Activated naive CD4-positive, alpha-beta T cell treated with anti-CD3 and anti-CD28 coated beads, Interleukin-2, amount 50 U/mL, for 16 hours (primary cell): ENCODE measurements around the gene WTAP.
"Not testable (repeated sequence)": the region's sequence is repeated elsewhere in the genome, so short reads cannot be mapped to it uniquely, and the experiment has no call there.

Experiments
- DNase-seq: peaks from one replicate; pipeline ENCODE4 v3.0.0-alpha.2; 2020

The WTAP gene

DNA sequence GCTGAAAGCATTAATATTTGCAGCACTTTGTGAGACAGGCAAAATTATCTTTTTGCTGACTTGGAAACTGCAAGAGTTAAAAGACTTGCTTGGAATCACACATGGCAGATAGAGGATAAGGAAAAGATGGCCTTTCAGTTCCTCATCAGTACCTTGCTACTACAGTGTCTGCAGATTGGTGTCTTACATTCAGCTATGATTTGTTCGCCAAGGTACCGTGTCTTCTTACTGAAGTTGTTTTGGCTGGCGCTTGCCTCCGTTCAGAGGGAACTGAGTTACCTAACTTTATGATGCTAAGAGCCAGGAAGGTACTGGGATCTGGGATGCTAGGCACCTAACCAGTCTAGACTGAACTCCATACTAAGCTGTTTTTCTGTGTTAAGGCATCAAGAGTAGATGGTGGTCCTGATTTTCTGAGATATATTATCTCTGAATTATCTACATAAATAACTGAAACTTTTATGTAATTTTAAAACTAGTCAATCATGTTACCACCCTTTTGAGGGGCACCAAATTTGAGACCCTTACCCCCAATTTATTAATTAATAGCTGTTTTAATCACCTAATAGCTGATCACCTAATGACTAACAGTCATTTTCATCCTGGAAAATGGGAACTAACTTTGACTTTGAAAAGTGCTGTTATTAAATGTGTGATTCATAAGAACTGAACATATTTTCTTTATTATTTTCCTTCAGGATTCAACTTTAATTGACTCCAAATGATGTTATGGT lies 2.5 kb downstream of the WTAP start:
- no peak for DNase-seq

DNA sequence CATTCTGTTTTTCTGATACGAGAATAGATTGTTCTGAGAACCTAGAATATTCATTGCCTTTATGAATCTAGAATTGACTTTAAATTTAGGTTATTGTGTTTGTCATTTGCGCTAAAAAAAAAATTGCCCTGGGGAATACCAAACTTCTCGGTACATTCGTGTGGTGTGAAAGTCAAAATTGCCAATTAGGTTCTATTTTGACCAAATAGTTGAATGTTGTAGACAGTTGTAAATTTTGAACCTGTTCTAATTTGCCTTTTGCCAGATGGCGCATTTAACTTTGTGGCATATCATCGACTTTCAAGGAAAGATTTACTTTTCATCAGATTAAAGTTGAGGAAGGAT lies 3.0 kb downstream of the WTAP start:
- no peak for DNase-seq

DNA sequence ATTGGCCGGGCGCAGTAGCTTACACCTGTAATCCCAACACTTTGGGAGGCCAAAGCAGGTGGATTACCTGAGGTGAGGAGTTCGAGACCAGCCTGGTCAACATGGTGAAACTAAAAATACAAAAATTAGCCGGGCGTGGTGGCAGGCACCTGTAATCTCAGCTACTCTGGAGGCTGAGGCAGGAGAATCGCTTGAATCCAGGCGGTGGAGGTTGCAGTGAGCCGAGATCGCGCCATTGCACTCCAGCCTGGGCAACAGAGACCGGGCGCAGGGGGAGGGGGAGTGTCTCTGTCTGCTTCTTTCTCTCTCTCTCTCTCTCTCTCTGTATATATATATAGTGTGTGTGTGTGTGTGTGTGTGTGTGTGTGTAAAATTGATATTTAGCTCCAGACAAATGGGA lies 5.2 kb downstream of the WTAP start:
- not testable (repeated sequence) for DNase-seq

DNA sequence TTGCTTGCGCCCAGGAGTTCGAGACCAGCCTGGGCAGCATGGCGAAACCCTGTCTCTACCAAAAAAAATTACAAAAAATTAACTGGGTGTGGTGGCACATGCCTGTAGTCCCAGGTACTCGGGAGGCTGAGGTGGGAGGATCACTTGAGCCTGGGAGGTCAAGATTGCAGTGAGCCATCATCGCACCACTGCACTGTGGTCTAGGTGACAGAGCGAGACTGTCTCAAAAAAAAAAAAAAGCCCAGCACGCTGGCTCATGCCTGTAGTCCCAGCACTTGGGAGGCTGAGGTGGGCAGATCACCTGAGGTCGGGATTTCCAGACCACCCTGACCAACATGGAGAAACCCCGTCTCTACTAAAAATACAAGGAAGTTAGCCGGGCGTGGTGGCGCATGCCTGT lies 6.1 kb downstream of the WTAP start:
- not testable (repeated sequence) for DNase-seq

DNA sequence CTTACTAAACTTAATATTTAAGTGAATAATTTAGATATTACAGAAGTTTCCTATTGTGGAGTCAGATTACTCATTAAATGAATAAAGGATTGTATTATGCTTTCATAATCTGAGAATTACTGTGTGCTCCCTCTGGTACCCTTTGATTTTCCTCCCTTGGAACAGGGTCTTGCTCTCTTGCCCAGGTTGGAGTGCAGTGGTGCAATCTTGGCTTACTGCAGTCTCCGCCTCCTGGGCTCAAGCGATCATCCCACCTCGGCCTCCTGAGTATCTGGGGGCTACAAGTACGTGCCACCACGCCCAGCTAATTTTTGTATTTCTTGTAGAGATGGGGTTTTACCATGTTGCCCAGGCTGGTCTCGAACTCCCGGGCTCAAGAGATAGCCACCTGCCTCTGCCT lies 9.6 kb downstream of the WTAP start:
- DNase-seq = no peak

DNA sequence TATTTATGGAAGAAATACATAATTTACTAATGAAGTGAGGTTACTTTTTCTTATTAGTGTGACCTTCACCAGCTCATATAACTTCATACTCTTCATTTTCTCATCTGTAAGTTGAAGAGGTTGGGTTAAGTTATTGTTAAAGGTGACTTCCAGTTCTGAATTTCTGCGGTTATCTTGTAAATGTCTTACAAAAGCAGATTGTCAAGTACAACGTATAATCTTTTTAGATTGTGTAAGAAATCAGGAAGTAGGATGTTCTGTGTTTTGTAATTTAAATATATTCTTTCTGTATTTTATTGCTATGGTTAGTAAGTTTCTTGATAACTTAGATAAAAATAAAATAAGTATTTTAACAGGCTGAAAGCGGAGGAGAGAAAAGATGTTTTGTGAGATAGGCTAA lies 12.0 kb downstream of the WTAP start:
- DNase-seq = no peak

DNA sequence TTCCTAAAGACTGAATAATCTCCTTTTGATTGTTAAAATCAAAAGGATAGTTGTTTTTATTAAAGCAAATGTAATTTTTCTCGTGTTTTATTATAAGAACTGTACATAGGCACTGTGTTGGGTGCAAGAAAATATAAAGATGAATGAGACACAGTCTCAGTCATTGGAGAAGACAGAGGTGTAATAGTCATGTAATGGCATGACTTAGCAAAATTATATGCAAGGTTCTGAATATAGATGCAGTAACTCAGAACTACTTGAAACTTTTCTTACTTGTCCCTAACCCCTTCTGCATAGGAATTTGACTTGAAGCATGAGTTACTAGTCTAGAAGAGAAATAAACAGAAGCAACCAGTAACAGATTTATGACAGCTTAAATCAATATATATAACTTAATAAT lies 14.9 kb downstream of the WTAP start:
- no peak for DNase-seq

DNA sequence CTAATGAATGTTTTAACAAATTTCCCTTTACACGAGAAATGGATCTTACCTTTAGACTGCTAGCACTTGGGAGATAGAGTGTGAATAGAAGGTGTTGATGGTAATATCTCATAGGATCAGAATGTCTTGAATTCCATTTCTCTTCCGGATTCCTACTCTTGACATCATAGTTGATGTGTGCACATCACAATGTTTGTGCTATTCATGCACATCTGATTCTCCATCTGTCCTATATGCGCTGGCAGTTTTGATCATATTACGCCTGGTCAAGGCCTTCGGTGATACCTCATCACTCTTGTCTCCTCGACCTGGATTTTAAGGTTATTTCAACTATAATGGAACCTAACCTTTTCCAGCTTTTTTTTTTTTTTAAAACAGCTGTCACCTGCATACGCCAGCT lies 17.8 kb downstream of the WTAP start:
- DNase-seq = no peak

DNA sequence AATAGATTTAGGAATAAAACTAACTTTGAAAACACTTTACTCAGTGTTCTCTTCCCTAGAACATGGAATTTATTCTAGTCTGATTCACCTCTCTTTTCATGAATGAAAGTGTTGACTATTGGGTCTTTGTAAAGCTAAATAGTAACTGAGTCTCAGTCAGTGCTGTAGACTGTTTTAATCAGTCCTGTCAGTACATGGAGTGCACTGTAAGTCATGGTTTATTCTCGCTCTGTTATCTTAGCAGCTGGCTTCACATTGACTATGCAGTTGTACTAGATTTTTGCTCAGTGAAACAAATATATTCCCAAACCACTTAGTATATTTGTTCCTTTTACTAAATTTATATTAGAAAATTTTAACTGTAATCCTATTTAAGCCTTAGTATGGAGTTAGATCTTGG lies 19.5 kb downstream of the WTAP start:
- no peak for DNase-seq

DNA sequence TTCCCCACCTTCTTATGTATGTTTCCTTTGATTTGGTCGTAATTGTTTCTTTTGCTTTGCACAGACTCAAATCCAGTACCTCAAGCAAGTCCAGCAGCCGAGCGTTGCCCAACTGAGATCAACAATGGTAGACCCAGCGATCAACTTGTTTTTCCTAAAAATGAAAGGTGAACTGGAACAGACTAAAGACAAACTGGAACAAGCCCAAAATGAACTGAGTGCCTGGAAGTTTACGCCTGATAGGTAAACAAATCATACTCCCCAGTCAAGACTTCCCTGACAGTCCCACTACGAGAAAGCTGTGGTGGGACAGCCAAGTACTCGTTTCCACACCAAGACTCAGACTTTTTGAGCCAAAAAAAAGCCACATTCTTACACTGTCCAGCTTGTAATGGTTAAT lies 20.8 kb downstream of the WTAP start:
- DNase-seq = not testable (repeated sequence)

DNA sequence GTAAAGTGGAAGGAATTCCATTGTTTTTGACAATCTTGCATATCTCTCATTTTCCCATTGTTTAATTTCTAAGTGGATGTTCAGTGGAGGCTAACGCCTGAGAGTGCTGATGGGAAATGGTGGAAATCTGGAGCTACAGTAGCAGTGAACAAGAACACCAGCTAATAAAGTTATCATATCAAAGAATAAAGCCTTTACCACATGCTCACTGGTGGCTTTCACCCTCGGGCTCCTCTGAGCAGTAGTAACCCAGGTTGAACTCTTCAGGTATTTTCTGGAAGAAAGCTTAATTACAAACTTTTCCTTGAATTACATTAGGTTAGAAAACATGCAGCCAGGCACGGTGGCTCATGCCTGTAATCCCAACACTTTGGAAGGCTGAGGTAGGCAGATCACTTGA lies 24.1 kb downstream of the WTAP start:
- no peak for DNase-seq

DNA sequence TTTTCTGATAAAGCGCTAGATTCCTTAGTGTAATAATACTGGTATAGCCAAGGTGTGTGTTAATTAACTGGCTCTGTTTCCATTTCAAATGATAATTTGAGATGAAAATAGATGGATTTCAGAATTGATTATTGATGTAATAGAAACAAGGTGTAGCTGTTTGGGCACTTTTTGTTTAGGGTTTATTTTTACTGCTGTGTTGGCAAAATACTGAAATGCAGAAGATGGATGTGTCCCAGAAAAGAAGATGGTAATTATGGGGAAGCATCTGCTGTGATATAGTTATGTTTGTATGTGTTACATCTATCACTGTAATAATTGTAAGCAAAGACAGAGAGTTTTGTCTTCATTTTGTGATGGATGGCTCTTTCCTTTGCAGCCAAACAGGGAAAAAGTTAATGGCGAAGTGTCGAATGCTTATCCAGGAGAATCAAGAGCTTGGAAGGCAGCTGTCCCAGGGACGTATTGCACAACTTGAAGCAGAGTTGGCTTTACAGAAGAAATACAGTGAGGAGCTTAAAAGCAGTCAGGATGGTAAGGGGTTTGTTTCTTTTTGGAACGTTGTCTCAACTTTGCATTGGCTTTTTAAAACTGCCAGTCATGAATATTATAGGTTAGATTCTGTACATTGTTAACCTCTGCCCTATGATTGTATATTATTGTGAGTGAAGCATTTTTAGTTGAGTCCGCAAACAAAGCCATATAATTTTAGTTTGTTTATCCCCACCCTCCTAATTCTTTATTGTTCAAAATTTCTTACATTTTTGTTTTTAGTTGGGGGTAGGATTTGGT lies 26.0 kb downstream of the WTAP start:
- no peak for DNase-seq

DNA sequence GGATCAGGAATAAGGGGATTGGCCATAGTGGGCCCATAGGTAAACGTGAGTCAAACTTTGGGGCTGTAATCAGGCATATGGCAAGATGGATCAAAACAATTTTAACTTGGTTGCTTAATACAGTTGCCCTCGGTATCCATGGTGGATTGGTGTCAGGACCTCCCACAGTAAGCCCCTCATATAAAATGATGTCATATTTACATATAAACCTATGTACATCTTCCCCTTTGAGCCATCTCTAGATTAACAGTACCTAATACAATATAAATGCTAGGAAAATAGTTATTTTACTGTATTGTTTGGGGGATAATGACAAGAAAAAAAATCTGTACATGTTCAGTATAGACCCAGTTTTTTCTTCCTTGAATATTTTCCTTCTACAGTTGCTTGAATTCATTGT lies 27.1 kb downstream of the WTAP start:
- no peak for DNase-seq

DNA sequence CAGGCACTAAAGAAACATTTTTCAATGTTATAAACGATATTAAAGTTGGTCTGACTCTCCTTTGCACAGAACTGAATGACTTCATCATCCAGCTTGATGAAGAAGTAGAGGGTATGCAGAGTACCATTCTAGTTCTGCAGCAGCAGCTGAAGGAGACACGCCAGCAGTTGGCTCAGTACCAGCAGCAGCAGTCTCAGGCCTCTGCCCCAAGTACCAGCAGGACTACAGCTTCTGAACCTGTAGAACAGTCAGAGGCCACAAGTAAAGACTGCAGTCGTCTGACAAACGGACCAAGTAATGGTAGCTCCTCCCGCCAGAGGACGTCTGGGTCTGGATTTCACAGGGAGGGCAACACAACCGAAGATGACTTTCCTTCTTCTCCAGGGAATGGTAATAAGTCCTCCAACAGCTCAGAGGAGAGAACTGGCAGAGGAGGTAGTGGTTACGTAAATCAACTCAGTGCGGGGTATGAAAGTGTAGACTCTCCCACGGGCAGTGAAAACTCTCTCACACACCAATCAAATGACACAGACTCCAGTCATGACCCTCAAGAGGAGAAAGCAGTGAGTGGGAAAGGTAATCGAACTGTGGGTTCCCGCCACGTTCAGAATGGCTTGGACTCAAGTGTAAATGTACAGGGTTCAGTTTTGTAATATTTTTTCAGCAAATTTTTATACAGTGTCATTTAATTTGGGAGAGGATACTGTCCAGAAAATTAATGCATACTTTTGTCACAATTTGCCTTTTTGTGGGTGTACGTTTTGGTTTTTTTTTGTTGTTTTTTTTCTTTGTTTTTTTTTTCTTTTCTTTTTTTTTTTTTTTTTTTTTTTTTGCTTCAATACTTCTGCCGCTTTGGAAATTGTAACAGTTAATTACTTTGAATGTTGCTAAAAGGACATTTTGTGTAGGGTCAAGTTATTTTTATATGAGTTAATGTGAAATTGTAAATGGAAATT lies 27.9 kb downstream of the WTAP start:
- DNase-seq = no peak

DNA sequence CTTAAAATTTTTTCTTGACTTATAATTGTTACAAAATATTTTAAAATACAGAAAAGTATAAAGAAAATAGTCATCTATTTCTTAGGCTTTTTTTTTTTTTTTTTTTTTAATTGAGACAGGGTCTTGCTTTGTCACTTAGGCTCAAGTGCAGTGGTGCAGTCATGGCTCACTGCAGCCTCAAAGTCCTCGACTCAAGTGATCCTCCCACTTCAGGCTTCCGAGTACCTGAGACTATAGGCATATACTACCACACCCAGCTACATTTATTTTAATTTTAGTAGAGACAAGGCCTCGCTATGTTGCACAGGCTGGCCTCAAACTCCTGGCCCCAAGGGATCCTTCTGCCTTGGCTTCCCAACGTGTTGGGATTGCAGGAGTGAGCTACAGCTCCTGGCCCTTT lies 29.2 kb downstream of the WTAP start:
- no peak for DNase-seq

DNA sequence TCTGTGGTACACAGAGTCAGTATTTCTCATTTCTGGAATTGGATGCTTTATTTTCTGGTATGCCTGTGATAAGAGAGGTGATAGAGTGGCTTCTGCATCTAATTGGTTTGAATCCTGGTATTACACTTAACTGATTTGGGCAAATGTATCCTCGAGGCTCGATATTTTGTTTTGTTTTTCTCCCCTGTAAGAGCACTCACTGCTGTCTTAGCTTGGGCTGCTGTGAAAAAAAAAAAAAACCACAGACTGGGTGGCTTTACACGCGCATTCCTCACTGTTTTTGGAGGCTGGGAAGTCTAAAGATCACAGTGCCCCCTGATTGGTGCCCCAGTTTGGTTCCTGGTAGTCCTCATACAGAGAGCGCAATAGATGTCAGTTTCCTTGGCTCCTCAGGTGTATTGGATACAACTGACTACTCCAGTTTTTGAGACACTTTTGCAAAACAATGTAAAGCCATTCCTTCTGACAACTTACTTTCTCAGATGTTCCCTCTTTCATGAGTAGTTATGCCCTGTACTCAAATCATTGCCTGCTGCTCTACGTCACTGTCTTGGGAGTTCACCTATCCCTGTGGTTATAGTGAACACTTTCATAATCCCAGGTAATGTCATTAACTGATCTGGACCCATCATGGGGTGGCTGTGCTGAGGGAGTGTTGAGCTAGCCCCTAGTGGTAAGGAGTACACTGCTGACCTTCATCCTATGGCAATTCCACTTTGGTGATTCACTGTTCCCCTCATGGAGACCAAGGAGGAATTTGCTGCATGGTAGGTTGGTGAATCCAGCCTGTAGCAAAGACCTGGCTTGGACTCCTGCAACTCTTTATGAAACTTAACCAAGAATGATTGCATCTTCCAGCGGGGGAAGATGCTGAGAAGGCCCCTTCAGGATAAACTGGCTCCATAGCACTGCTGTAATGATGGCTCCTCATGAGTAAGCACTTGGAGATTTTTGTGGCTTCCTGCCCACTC lies 31.0 kb downstream of the WTAP start:
- no peak for DNase-seq

DNA sequence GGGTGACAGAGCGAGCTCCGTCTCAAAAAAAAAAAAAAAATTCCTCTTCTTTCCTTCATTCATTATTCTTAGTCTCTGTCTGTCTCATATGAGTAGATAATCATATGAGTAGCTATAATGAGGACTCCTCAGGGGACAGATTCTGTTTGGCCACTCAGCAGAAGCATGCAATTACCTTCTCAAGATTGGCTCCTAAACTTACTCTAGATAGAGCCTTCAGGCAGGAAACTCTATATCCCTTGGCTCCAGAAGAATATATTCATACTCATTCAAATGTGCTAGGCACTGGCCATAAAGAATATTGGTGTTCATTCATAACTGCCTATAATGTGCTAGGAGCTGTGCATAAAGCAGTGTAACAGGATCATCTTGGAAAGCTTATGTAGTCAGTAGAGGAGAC lies 32.3 kb downstream of the WTAP start:
- DNase-seq = no peak

DNA sequence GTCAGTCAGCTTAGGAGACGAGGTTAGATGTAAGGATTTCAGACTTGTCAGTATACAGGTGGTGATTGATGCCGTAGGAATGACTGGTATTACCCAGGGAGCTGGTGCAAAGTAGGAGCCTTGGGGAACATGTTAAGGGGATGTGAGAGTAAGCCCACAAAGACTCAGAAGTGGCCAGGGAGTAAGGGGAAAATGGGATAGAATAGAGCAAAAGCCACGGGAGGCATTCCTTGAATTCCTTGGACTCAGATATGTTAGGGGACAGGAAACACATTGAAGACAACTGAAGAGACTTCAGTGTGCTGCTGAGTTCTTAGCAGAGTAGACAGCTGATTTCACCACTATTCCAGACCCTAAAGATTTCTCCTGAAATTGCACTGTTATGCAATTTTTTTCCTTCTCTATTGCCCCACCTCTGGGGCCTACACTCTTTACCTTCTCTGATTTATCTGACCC lies 33.3 kb downstream of the WTAP start:
- DNase-seq = no peak

DNA sequence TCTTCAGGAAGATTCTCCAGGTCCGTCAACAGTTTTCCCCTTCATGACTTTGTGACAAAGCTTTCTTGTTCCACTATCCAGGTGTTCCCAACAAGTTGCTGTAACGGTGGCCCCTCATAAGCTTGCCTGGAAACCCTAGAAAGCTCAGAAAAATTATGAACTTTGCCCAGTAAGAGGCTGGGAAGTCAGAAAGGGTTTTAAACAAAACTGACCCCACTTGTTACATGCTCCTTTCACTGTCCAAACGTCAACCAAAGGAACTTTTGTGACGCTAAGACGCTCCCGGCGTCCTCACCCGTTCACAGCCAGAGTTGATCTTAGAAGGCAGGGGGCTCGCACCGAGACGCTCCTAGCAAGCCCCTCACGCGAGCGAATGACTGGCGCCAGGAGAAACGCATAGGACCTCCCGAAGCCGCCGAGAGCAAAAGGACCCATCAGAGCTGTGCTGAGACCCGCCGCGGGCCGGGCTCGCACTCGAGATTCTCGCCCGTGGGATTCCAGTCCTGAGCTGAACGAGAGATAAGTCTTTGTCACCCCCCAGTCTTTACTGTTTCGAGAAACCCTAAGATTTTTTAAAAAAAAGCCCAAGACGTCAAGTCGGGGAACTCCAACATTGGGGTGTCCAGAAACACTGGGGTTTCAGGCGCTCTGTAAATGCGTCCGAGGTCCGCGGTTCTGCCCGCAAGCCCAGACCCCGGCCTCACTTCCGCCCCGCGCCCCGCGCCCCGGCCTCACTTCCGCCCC lies 34.0 kb downstream of the WTAP start:
- peak; percentile 21 for DNase-seq

DNA sequence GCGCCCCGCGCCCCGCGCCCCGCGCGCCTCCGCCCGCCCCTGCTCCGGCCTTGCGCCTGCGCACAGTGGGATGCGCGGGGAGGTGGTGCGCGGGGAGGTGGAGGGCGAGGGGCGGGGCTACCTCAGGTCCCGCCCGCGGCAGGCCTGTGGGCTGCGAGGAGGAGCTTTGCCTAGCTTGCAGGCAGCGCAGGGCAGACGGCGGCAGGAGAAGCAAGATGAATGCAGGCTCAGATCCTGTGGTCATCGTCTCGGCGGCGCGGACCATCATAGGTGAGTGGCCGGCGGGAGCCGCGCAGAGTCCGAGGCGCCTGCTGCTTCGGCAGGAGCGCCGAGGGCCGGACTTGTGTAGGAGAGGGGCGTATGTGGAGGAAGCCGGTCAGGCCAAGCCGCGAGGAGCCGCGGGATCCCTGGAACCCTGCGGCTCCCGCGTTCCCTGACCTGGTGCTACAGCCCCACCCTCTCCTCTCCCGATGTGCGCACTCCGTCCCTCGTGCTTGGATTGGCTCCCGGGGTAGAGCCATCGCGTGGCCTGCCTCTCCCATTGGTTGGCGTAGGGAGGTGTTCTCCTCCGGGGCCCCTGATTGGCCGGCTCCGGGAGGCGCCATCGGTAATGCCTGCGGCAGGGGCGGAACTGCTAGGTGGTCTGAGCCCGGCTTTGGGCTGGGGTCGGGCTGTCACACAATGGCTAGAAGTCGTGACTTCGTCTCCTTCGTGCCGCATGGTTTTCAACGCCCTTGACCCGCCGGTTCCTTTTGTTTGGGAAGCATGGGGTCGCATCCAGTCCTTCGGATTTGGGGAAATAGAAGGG lies 34.8 kb downstream of the WTAP start, which contains the start of gene ACAT2:
TSS of gene ACAT2 (plus strand) at position 173 of the 808 bp plus-strand sequence. CDS start at position 216, 43 bp downstream.
- peak; percentile 92 for DNase-seq
